GM19099 (cell line): ENCODE data around the gene HSD17B12.

Experiments used
- POLR2A ChIP-seq: IDR thresholded peaks from 3 replicates; pipeline ENCODE4 v1.6.1; 2011; ENCODE audit warnings: low read depth; ENCODE audit not compliant: insufficient read length; ENCODE audit errors: extremely low read depth

HSD17B12 gene

DNA sequence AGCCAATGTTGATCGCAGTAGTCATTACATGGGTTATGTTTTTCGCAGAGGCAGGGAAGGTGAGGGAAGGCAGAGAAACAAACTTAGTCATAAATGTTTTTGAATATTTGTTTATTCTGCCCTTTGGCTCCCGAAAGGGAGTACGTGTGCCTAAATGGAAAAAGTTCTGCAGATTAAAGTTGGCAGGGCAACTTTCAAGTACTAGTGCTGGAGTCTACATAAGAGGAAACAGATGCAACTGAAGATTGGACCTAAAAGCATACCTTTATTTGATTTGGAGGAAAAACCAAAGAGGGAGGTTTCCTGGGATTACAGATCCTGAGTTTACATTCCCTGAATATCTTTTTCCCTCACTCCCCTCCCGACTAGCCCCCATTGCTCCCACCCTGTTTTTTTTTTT lies 5.7 kb downstream of the HSD17B12 start:
- no peak for TF ChIP-seq POLR2A

DNA sequence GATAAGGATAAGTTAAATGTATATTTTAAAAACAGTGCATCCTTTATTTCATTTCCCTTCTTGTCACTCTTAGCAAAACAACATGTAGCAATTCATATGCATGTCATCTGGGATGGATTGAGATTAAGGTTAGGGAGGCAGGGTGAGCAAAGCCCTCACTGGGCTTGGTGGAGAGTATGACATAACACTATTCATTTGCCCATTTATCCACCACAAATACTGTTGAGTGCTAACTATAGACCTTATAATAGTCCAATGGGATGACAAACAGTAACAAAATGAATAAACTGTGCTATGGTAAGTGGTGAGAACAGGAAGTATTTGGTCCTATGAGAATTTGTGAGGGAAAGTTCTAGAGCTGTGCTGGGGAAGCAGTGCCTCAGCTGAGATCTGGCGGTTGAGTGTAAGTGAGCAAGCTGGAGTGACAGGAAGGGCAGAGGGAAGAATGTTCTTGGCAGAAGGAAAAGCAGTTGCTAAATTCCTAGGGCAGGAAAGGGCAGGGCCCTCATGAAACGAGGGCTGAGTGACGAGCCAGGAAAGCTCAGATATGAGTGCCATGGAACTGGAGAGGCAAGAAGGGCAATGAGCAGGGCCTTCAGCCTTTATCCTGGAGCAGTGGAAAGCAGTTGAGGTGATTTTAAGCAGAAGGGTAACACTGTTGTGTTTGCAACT lies 6.7 kb downstream of the HSD17B12 start:
- TF ChIP-seq POLR2A: no peak

DNA sequence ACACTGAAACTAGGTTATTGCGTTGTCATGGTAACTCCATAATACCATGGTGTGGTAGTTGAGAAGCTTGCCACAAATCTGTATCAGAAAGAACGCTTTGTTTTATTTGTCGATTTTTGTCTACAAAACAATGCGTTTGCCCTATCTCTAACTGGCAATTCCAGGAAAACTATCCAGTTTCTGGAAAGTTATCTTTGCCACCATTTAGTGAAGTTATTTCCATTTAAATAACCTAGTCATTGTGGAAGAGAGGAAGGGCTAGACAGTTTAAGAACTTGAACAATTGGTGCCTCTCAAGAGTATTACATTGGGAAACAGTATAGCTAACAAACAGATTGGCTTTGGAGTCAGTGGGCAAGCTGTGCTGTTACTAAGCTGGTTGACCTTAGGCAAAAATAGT lies 7.9 kb downstream of the HSD17B12 start:
- TF ChIP-seq POLR2A: no peak

DNA sequence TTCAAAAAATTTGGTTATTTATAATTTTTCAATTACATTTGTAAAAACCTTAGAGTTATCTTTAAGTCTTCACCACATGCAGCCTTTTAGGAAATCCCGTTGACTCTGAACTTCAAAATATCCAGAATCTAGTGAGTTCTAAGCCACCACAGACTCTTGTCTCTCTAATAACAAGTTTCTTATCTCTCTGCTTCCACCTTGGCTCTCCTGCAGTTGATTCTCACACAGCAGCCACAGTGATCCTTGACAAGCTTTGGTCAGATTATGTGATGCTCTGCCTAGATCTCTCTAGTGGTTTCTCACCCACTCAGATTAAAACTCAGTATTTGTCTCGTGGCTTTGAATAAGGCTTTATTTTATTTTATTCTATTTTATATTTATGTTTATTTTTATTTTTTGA lies 8.6 kb downstream of the HSD17B12 start:
- TF ChIP-seq POLR2A: no peak

DNA sequence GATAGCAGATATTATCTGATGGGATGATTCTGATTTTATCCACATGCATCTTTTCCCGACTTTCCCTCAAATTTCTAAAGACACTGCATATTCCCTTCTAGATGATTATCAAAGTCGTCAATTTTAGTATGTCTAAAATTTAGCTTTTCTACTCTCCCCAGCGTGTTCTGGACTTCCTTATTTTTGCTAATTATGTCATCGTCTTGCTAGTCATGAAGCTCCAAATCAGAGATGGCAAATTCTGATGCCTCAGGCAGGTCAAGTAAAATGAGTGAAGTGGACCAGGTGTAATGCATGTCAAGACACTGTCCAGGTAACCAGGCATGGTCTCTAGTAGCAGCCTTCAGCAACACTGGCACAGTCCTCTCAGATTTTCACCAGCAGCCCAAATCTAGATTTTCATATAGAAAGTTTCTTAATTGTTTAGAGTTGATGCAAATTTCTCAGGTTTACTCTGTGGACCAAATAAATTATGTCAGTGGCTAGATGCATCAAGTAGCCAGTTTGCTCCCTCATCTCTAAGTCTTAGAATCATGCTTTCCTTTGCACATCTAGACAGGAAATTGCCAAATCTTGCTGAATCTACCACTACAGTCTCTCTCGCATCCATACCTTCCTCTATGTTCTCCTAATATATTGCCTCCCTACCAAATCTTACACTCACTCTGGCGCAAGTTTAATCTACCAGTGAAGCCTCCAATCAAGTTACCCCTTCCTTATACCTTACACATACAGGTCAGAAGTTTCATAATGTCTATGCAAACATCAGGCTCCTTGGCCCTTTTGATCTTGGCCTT lies 10.6 kb downstream of the HSD17B12 start:
- no peak for TF ChIP-seq POLR2A

DNA sequence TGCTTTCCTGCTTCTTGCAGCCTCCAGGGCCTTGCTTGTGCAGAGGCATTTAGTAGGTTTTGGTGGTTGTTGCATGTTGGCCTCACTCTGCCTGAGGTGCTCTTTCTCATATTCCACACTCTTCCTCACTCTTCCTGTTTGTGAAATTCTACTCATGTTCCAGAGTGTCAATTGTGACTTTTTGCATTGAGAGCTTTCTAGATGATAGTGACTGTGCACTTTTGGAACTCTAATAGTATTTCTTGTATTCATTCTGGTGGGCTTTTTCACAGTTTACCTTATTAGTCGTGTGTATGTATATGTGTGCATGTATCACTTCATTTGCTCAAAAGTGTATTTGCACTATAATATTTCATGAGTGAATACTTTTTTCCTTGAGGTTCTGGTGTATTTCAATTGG lies 11.3 kb downstream of the HSD17B12 start:
- no peak for TF ChIP-seq POLR2A

DNA sequence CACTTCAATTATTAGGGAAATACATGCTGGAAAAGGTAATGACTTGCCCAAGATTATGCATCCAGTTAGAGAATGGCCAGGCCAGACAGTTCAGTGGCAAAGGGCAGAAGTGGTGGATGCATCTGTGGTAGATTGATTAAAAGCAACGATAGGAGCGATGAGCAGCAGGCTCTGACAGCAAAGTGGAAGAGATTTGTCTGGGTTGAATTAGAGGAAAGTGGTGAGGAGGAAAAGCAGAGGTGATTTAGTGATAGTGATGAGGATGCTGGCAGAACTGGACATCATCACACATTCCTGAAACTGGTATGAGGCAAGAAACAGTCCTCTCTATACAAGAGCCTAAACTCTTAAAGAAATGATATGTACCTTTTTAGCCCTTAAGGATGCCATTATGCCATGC lies 12.5 kb downstream of the HSD17B12 start:
- no peak for TF ChIP-seq POLR2A

DNA sequence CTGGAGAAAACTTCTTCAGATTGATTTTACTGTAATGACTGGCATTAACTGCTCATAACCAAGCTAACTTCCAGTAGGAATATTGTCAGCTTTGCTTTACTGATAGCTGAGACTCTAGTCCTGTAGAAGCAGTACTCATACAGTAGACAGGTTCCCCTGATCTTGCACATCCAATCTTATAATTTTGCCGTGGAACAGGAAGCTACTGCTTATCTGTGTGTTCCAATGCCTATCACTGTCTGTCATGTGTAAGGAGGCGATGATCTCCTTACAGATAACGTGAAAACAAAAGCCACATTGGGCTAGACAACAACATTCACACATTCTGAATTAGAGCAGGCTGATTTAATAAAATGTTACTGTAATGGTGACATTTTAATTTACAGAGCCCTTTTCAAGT lies 13.2 kb downstream of the HSD17B12 start:
- TF ChIP-seq POLR2A: no peak

DNA sequence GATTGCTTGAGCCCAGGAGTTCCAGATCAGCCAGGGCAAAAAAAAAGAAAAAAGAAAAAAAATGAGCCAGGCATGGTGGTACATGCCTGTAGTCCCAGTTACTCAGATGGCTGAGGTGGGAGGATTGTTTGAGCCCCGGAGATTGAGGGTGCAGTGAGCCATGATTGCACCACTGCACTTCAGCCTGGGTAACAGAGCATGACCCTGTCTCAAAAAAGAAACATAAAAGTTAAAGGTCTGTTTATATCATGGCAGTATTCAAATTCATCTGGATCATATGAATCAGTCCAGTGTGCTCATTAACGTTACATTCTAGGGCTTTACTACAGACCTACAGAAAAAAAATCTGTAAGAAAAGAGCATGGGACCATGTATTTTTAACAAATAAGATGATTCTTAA lies 13.9 kb downstream of the HSD17B12 start:
- no peak for TF ChIP-seq POLR2A

DNA sequence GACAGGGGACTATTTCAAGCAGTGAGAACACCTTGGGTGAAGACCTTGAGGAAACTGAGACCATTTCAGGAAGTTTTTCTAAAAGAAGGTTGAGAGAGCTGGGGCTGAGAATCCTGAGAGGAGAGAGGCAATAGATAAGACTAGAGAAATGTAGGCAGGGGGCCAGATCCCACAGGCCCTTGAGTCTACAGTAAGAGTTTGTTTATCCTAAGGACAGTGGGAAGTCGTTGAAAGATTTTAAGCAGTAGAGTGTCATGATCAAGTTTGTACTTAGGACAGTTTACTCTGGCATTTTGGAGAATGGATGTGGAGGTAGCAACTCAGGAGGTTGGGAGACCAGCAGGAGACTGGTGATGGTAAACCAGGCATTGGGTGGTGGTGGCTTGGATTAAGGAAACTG lies 17.1 kb downstream of the HSD17B12 start:
- TF ChIP-seq POLR2A: no peak

DNA sequence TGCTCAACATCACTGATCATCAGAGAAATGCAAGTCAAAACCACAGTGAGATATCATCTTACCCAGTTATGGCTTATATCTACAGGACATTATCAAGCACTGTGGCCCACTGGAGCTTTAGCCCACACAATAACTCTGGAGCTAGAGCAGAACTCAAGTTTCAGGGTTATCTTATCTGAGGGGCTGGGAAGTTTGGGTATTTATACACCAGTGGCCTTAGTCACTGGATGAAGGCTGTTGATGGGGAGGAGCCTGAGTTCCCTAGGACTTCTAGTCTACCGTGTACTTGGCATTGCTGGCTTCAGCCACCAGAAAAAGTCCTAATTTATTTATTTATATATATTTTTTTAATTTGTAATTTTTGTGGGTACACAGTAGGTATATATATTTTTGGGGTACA lies 19.3 kb downstream of the HSD17B12 start:
- TF ChIP-seq POLR2A: no peak

DNA sequence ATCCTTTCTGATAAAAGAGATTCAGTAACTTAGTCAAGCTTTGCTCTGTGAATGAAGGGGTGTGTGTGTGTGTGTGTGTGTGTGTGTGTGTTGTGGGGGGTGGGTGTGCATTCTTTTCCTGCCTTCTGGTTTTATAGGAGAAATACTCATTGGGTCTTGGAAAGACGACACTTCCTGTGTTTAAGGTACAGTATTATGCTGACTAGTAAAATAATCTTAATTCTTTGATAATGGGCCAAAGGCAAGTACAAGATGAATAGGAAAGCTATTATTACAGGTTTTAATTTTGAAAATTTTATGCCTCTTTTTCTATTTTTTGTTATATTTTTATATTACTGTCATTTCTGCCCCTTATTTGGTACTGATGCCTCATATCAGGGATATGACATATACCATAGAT lies 26.1 kb downstream of the HSD17B12 start:
- no peak for TF ChIP-seq POLR2A

DNA sequence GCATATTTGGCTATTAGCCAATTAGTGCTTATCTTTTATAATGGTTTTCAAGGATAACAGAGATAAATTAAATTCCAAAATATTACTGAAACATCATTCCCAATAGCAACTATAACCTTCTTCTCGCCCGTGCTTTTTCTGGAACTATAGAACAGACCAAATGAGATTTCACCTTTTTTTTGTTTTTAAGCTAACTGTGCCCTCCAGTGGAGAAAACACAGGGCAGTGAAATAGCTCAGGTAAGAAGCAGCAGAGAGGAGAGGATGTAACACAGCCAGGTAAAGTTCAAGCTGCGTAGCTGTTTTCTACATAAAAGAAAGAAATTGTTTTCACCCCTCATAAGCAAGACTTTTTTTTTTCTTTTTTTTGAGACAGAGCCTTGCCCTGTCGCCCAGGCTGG lies 28.2 kb downstream of the HSD17B12 start:
- TF ChIP-seq POLR2A: no peak

DNA sequence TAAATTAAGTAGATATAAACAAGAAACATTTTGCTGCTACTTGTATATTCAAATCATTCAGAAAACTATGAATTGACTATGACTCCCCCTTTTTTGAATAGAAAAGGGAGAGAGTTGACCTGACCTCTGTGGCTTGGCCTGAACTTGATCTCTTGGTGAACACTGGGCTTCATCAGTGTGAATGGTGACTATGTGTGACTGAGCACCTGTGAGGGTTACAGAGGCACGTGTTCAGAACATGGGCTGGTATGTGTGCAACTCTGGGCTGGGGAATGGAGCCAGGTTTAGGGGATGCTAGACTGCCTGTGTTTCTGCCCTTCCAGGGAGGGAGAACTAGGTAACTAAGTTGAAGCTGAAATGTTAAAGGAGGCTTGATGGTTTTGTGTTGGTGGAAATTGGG lies 29.2 kb downstream of the HSD17B12 start:
- TF ChIP-seq POLR2A: no peak

DNA sequence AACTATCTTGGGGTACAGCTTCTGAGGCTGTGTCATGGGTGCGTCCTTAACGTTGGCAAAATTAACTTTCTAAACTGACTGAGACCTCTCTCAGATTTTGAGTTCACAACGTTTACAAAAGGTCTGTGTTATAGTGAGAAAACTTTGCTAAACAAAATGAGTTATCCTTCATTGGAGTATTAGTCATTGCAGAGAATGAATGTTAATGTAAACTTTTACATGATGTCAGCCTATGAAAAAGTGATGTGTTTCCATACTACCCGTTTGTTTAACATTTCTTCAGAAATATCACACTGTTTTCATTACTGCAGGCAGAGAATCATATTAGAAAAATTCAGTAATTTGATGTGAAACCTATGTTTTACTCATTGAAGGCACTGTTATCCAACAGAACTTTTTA lies 32.1 kb downstream of the HSD17B12 start:
- TF ChIP-seq POLR2A: no peak

DNA sequence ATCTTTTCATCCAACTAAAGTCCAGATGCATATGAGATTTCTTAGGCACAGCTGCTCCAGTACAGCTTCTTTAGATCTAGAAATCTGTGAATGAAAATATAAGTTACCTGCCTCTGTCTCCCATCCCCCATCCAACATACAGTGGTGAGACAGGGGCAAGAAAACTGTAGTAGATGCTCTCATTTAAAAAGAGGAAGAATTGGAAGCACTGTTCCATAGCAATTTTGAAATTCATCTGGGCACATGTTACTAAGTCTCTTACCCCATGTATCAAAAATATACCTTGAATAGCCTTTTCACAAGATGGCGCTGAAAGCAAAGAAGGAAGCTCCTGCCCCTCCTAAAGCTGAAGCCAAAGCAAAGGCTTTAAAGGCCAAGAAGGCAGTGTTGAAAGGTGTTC lies 37.8 kb downstream of the HSD17B12 start:
- no peak for TF ChIP-seq POLR2A
